Measurements from ENCODE around the gene ZNF430. TPM values are rescaled to one million over a fixed set of nuclear protein-coding genes. Genes with fewer than 3 reads are reported as not detected.

The ZNF430 gene
- total and polyA plus RNA-seq, 2 experiments from 2014 or later = 13.1 to 20.0 TPM

DNA sequence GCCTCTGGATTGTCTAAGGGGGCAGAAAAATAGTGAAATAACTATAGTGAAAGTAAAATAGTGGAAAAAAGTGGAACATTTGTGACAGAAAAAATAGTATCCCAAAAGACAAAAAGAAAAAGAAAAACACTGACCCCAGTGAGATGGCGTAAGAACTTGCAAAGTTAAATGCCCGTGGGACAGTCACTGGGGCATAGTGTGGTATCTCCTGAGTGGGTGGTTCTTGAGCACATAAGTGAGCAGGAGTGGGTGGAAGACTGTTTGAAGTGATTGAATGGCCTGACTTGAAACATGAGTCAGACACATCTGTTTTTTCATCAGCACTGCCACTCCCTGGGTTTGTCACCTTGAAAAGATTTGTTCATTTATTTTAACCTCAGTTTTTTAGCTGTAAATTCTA lies 2.5 kb downstream of the ZNF430 start:
- ATAC-seq (no peak), DNase-seq (ENCODE audit: low spot score) (no peak)
- Histone ChIP-seq H3K9me2 (ENCODE audit: insufficient read depth) (no peaks in the 10 kb centered on the region), H3K79me2 (replicated peaks; ENCODE audit: insufficient read depth) (peaks cover 69% of the 10 kb centered on the region), H3K27ac (ENCODE audit: low read depth) (0 out of 2 replicates have a peak overlapping the region, but pooled peaks have one; percentile 18), H3K4me3 (0 out of 2 replicates have a peak overlapping the region, but pooled peaks have one; percentile 91), H3K27me3 (ENCODE audit: insufficient read depth) (no peaks in the 10 kb centered on the region), H3K4me1 (ENCODE audit: insufficient read depth) (peaks cover 30% of the 10 kb centered on the region), H3F3A (replicated peaks; ENCODE audit: low read depth) (no peaks in the 10 kb centered on the region), H3K4me2 (no peak overlapping the region), H3K36me3 (ENCODE audit: insufficient read depth) (peaks cover 13% of the 10 kb centered on the region; the same call in 1 of the 2 replicates), H4K20me1 (replicated peaks; ENCODE audit: insufficient read depth) (peaks cover 21% of the 10 kb centered on the region), H2AFZ (no peak overlapping the region)
- H3K4me3 Mint-ChIP-seq = no peak overlapping the region
- no peak for TF ChIP-seq EZH2 (IDR thresholded peaks at IDR 0.05; ENCODE audit: low read depth, unreplicated experiment)
- no peak for TF ChIP-seq ZNF331 (CRISPR knock-in tag; IDR thresholded peaks at IDR 0.05; ENCODE audit: low read depth)
- no peak for TF ChIP-seq POLR2AphosphoS5 (IDR thresholded peaks at IDR 0.05; ENCODE audit: low read depth)
- TF ChIP-seq, protein P1, sequence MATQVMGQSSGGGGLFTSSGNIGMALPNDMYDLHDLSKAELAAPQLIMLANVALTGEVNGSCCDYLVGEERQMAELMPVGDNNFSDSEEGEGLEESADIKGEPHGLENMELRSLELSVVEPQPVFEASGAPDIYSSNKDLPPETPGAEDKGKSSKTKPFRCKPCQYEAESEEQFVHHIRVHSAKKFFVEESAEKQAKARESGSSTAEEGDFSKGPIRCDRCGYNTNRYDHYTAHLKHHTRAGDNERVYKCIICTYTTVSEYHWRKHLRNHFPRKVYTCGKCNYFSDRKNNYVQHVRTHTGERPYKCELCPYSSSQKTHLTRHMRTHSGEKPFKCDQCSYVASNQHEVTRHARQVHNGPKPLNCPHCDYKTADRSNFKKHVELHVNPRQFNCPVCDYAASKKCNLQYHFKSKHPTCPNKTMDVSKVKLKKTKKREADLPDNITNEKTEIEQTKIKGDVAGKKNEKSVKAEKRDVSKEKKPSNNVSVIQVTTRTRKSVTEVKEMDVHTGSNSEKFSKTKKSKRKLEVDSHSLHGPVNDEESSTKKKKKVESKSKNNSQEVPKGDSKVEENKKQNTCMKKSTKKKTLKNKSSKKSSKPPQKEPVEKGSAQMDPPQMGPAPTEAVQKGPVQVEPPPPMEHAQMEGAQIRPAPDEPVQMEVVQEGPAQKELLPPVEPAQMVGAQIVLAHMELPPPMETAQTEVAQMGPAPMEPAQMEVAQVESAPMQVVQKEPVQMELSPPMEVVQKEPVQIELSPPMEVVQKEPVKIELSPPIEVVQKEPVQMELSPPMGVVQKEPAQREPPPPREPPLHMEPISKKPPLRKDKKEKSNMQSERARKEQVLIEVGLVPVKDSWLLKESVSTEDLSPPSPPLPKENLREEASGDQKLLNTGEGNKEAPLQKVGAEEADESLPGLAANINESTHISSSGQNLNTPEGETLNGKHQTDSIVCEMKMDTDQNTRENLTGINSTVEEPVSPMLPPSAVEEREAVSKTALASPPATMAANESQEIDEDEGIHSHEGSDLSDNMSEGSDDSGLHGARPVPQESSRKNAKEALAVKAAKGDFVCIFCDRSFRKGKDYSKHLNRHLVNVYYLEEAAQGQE (IDR thresholded peaks at IDR 0.05; ENCODE audit: unreplicated experiment) = no peak
- TF ChIP-seq JUNB (IDR thresholded peaks at IDR 0.05; ENCODE audit: unreplicated experiment) = no peak
- TF ChIP-seq, protein P2, sequence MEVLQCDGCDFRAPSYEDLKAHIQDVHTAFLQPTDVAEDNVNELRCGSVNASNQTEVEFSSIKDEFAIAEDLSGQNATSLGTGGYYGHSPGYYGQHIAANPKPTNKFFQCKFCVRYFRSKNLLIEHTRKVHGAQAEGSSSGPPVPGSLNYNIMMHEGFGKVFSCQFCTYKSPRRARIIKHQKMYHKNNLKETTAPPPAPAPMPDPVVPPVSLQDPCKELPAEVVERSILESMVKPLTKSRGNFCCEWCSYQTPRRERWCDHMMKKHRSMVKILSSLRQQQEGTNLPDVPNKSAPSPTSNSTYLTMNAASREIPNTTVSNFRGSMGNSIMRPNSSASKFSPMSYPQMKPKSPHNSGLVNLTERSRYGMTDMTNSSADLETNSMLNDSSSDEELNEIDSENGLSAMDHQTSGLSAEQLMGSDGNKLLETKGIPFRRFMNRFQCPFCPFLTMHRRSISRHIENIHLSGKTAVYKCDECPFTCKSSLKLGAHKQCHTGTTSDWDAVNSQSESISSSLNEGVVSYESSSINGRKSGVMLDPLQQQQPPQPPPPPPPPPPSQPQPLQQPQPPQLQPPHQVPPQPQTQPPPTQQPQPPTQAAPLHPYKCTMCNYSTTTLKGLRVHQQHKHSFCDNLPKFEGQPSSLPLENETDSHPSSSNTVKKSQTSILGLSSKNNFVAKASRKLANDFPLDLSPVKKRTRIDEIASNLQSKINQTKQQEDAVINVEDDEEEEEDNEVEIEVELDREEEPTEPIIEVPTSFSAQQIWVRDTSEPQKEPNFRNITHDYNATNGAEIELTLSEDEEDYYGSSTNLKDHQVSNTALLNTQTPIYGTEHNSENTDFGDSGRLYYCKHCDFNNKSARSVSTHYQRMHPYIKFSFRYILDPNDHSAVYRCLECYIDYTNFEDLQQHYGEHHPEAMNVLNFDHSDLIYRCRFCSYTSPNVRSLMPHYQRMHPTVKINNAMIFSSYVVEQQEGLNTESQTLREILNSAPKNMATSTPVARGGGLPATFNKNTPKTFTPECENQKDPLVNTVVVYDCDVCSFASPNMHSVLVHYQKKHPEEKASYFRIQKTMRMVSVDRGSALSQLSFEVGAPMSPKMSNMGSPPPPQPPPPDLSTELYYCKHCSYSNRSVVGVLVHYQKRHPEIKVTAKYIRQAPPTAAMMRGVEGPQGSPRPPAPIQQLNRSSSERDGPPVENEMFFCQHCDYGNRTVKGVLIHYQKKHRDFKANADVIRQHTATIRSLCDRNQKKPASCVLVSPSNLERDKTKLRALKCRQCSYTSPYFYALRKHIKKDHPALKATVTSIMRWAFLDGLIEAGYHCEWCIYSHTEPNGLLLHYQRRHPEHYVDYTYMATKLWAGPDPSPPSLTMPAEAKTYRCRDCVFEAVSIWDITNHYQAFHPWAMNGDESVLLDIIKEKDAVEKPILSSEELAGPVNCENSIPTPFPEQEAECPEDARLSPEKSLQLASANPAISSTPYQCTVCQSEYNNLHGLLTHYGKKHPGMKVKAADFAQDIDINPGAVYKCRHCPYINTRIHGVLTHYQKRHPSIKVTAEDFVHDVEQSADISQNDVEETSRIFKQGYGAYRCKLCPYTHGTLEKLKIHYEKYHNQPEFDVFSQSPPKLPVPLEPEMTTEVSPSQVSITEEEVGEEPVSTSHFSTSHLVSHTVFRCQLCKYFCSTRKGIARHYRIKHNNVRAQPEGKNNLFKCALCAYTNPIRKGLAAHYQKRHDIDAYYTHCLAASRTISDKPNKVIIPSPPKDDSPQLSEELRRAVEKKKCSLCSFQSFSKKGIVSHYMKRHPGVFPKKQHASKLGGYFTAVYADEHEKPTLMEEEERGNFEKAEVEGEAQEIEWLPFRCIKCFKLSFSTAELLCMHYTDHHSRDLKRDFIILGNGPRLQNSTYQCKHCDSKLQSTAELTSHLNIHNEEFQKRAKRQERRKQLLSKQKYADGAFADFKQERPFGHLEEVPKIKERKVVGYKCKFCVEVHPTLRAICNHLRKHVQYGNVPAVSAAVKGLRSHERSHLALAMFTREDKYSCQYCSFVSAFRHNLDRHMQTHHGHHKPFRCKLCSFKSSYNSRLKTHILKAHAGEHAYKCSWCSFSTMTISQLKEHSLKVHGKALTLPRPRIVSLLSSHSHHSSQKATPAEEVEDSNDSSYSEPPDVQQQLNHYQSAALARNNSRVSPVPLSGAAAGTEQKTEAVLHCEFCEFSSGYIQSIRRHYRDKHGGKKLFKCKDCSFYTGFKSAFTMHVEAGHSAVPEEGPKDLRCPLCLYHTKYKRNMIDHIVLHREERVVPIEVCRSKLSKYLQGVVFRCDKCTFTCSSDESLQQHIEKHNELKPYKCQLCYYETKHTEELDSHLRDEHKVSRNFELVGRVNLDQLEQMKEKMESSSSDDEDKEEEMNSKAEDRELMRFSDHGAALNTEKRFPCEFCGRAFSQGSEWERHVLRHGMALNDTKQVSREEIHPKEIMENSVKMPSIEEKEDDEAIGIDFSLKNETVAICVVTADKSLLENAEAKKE (CRISPR knock-in tag; IDR thresholded peaks at IDR 0.05) = no peak
- TF ChIP-seq ZNF114 (CRISPR knock-in tag; IDR thresholded peaks at IDR 0.05) = no peak
- TF ChIP-seq EZH2phosphoT487 (IDR thresholded peaks at IDR 0.05; ENCODE audit: unreplicated experiment) = no peak
- TF ChIP-seq, protein P3, sequence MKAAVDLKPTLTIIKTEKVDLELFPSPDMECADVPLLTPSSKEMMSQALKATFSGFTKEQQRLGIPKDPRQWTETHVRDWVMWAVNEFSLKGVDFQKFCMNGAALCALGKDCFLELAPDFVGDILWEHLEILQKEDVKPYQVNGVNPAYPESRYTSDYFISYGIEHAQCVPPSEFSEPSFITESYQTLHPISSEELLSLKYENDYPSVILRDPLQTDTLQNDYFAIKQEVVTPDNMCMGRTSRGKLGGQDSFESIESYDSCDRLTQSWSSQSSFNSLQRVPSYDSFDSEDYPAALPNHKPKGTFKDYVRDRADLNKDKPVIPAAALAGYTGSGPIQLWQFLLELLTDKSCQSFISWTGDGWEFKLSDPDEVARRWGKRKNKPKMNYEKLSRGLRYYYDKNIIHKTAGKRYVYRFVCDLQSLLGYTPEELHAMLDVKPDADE (IDR thresholded peaks at IDR 0.05) = no peak
- TF ChIP-seq, protein P4, sequence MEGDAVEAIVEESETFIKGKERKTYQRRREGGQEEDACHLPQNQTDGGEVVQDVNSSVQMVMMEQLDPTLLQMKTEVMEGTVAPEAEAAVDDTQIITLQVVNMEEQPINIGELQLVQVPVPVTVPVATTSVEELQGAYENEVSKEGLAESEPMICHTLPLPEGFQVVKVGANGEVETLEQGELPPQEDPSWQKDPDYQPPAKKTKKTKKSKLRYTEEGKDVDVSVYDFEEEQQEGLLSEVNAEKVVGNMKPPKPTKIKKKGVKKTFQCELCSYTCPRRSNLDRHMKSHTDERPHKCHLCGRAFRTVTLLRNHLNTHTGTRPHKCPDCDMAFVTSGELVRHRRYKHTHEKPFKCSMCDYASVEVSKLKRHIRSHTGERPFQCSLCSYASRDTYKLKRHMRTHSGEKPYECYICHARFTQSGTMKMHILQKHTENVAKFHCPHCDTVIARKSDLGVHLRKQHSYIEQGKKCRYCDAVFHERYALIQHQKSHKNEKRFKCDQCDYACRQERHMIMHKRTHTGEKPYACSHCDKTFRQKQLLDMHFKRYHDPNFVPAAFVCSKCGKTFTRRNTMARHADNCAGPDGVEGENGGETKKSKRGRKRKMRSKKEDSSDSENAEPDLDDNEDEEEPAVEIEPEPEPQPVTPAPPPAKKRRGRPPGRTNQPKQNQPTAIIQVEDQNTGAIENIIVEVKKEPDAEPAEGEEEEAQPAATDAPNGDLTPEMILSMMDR (conservative IDR thresholded peaks at IDR 0.05; ENCODE audit: low read depth in 2 of 2) = no peak
- no peak for TF ChIP-seq NANOG (IDR thresholded peaks at IDR 0.05; ENCODE audit: borderline replicate concordance)
- H3K9me3 Mint-ChIP-seq = no peaks in the 10 kb centered on the region
- H3K27me3 Mint-ChIP-seq (ENCODE audit: insufficient read depth, low read depth, poor library complexity) = peaks cover 18% of the 10 kb centered on the region
- H3K27ac Mint-ChIP-seq = no peak overlapping the region
- peaks cover 16% of the 10 kb centered on the region; the same call in 2 of the 3 replicates for H3K4me1 Mint-ChIP-seq
- H3K36me3 Mint-ChIP-seq (ENCODE audit: low read depth) = peaks cover 50% of the 10 kb centered on the region

All from GM23338 (cell line).